A172 (cell line): ENCODE results near the gene PRDM16. TPM values are rescaled to one million over a fixed set of nuclear protein-coding genes. Genes with fewer than 3 reads are reported as not detected.

Experiments used
- DNase-seq: peaks from one replicate; pipeline ENCODE4 v3.0.0-alpha.2; 2015; ENCODE audit warnings: low spot score
- total RNA-seq: library from RNA; depleted of rRNA; stranded (reverse); fragments of >200 nt; shearing (Covaris generic); gene quantifications from 2 replicates; pipeline ENCODE4 v1.2.3, GENCODE V29; 2014

Gene PRDM16
- total RNA-seq, 1 experiment from 2014 or later = 0.84 TPM

DNA sequence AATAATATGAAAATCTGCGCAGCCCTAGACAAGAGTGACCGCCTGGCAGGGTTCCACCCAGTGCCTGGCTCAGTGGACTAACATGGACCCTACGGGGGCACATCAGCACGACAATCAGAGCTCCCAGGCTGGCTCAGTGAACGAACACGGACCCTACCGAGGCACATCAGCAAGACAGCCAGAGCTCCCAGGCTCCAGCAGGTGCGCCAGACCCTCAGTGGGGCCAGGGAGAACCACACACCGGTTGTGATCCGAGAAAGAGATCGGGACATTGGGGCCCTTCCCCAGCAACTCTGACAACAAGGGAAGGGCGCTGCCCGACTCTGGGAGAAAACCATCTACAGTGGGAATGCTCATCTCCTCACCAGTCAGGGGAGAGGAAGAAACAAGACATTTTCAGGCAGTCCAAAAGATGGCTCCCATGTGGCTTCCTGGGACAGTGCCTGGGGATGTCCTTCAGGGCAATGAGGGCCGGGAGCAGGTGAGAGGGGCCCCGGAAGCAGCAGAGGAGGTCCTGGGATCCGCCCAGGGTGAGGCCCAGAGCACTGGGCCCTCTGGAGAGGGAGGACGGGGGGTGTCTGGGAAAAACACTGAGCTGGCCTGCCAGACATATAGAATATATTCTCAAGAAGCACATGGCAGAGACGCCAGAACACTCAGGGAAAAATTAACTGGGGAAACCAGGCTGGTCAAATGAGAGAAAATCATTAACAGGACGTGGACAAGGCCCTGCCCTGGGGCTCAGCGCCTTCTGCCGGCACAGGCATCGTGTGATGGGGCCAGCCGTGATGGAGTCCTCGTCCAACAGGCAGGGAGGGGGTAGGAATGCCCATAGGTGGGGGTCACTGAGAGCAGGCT lies 390.3 kb downstream of the PRDM16 start:
- no peak for DNase-seq

DNA sequence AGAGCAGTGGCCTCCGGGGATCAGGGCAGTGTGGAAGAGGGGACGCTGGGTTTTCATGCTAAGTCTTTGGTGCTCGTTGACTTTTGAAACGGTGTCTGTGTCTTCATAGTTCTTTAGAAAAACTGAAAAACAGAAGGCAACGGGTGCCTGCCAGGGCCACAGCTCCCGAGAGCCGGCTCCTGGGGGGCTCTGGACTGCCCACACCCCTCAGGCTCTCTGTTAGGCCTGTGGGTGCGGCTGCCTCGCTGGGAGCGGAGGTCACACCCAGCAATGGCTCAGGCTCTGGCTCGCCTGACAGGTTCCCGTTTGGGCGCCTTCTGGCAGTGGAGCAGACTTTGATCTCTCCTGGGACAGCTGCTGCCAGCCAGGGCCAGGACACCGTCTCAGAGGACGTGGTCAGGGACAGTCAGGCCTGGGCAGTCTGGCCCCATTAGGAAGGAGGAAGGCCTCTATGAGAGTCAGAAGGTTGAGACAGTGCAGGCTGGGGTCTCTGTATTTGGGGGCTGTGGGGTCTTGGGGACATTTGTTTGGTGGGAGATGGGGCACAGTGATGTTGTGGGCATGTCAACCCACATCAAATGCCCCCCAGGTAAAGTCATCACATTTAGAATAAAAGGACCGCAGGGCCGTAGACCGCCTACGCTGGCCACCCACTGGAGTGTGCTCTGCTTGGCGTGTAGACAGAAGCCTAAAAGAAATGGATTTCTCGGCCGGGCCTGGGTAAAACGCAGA lies 391.1 kb downstream of the PRDM16 start:
- DNase-seq = no peak

DNA sequence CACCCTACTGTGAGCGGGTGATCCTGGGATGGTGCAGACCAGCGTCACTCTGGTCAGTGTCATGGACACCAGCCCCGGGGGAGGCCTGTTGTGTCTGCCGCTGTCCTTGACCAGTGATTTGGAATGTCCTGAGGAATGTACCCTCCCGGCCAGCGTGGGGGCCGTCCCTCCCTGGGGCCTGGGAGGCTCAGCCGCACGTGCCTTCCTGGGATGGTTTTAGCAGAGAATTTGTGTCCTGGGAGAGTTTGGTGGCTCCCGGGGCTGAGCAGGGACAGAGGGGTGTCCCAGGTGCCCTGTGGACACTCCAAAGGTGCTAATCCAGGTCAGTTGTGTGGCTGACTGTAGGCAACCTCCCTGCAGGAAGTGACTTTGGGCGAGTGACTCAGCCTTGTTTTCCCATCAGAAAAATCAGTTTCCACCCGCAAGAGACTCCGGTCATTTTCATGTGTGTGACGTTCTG lies 391.7 kb downstream of the PRDM16 start:
- peak; percentile 60 for DNase-seq

DNA sequence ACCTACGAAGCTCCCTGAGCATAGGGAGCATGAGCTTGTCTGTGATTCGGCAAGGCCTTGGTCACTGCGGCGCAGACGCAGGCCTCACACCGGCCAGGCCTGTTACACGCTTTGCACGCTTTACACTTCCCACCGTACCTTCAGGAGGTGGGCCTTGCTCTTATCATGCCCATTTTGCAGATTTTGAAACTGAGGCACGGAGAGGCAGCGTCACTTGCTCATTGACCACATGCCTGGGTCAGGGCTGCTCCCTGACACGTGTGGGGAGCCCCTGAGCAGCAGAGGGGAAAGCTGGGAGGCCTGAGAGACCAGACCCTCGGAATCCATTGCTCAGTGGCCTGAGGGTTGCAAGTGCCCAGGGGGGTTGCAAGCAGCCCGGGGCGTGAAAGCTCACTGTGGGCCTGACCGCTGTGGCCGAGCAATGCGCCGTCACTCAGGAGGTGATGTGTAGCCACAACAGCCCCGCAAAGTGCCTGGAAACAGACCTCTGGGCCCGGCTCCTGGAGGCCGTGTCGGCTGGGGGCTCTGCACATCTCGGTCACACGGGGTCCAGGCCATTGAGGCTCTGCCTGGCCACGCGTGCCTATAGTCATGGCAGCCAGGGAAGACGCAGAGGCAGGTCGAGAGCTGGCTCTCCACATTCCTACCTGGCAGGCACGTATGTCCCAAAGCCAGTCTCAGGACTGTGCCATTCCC lies 392.4 kb downstream of the PRDM16 start:
- no peak for DNase-seq

DNA sequence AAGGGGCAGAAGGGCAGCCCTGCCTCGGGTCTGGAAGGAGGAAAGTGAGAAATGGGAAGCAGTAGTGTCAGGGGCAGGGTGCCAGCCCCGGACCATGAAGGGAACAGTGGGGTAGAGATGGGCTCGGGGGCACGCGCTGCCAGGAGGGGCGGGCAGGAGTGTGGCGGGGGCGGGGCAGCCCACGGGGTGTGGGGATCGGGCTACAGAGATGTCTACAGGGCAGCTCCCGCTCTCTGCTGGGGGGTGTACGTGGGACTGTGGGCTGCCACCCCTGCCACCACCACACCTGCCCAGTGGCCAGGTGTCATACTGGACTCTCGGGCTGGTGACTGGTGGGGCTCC lies 392.9 kb downstream of the PRDM16 start:
- DNase-seq = no peak

DNA sequence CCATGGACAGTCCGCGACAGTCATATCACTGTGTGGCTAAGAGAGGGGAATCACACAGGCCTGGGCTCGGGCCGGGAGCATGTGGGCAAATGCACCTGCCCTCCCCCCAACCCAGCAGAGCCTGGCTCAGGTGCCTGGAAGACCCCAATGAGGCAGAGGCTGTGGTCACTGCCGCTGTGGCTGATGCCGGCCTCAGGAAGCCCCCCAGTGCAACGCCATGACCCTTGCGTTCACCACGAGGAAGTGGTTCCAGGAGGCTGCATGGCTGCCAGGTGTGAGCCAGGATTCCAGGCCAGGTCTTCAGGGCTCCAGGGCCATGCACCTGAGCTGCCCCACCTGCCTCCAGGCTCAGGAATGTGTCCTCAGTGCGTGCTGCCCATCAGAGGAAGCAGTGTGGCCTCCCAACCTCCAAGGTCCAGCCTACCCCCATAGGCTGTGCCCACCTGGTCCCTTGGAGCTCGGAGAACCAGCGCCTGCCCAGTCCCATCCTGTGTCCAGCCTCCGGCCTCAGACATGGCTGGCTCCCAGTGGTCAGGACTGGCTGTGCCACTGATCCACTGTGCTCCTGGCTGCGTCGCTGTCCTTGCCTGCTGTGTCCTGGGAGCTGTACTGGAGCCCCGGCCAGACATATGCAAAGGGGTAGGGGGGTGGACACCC lies 393.5 kb downstream of the PRDM16 start:
- no peak for DNase-seq

DNA sequence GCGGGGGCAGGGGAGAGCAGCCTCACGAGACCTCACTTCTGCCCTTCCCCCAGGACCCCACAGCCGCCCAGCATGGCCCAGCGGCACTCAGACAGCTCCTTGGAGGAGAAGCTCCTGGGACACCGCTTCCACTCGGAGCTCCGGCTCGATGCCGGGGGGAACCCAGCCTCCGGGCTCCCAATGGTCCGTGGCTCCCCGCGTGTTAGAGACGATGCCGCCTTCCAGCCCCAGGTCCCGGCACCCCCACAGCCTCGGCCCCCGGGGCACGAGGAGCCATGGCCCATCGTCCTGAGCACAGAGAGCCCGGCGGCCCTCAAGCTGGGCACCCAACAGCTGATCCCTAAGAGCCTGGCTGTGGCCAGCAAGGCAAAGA lies 394.0 kb downstream of the PRDM16 start:
- DNase-seq = no peak

DNA sequence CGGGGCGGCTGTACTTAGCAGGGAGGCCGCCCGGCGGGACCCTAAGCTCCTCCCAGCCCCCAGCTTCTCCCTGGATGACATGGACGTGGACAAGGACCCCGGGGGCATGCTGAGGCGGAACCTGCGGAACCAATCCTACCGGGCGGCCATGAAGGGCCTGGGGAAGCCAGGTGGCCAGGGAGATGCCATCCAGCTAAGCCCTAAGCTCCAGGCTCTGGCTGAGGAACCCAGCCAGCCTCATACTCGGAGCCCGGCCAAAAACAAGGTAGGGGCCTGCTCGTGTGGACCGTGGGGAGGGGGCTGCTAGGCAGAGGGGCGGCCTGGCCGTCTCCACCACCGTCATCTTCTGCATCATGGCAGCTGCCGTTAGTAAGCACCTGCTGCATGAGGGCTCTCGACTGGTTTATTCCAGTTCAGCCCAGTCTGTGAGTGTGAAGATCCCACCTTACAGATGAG lies 394.4 kb downstream of the PRDM16 start:
- no peak for DNase-seq

DNA sequence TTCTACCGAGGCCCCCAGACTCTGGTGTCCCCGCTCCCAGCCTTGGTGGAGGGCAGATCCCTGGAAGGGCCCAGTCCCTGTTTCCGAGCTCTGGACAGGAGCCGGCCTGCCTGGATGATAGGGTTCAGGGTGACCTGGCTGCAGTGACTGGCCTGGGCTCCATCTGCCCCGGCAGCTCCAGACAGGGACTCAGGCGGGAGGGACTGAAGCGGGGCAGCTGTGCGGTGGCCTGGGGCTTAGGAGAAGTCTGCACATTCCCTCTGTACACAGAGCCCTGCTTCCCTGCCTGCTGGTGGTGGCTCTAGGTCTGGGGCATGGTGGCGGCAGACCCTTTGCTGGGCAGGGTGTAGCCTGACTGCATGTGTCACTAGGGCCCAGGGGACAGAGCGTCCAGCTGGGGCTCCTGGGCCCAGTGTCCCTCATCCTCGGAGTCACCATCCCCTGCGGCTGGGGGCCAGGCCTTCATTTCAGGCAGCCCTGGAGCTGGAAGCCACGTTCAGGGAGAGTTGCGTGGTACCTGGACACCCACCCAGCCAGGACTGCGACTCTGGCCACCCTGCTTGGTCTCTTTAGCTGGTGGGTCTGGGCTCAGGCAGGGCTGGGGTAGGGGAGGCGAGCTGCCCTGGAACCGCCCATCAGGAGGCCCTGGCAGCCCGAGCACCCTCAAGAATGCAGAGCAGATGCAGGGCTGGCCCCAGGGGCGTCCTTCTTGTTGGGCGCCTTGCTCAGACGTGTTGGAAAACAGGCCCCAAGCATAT lies 395.1 kb downstream of the PRDM16 start:
- no peak for DNase-seq

DNA sequence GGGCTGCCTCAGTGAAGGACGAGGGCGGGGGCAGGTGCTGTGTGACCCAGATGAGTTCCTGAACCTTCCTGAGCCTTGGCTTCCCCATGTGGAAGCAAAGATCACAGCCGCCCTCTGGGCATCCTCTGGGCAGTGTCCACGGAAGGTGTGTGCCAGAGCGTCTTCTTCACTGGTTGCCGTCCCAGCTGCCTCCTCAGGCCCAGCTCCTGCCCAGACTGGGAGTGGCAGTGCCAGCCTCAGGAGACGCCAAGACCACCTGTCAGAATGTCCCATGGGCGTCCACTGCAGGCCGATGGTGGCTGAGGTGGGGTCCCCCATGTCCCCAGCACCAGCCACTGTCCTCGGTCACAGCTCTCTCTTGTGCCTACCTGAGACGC lies 395.6 kb downstream of the PRDM16 start:
- no peak for DNase-seq

DNA sequence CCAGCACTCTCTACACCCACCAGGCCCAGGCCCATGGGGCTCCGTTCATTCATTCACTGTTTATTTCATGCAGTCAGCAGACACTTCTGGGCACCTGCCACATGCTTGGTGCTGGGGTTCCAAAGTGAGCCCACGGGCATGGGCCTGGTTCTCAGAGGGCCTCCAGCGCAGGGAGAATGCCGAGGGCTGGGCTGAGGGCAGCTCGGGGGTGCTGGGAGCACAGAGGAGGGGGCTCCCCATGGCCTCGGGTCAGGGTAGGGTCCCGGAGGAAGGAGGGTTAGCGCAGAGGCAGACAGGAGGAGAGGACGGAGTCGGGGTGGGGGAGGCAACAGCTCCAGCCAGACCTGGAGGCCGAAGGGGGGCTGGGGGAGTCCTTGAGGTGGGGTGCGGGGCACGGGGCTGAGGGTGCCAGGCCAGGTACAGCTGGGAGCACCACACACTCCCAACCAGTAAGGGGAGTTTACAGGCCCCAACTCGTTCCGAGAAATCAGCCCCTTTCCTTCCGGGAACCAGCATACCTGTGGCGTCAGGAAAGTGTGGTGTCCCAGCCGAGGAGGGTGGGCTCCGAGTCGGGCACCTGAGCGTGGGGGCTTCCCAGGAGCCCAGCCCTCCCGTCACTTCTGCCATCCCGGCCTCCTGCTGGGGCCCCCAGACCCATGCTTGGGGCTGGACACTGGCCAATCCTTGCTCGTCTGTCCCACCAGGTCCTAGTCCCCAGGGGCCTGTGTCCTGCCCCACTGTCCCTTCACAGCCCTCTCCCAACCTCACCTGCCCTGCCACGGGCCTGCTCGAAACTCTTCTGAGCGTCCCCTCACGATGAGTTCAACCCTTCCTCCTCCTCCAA lies 396.3 kb downstream of the PRDM16 start:
- DNase-seq = no peak

DNA sequence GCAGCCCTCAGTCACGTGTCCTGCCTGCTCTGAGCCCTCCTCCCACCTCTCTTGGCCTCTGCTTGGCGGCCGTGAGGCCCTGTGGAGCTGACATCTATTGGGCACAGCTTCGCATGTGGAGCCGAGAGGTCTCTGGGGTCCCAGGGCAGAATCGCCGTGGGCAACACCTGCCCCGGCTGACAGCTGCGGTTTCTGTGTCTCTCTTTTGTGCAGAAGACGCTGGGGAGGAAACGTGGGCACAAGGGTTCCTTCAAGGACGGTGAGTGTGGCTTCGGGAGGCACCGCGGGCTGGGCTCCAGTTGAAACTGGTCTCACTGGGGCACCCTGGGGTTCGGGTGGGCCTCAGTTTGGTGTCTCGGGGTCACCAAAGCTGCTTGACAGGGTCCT lies 396.9 kb downstream of the PRDM16 start:
- DNase-seq = no peak

DNA sequence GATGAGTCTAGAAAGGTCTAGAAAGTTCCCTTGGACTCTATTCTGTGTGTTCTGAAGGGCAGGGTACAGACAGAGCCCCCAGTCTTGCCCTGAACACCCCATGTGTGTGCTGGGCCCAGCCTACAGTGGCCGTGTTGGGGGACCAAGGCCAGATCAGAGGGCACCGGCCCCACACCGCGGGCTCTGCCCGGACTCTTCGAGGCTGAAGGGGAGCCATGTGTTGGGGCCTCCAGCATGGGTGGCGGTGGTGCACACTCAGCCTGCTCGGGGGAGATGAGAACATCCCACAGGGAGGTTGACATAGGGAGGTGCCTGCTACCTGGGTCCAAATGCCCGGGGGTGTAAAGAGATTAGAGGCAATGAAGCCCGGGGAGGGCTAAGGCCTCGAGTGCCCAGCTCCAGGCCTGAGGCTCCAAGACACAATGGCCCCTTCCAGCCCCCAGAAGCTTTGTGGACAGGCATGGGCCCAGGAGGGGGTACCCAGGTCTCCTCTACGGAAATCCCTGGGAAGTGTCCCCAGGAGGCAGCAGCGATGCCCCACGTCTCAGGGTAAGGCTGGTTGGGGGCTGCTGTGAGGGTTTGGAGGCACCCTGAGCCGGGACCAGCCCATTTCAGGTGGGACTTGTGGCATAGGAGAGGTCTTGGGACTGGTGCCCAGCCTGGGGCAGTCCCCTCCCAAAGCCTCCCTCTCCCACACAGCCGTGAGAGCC lies 397.5 kb downstream of the PRDM16 start:
- no peak for DNase-seq

DNA sequence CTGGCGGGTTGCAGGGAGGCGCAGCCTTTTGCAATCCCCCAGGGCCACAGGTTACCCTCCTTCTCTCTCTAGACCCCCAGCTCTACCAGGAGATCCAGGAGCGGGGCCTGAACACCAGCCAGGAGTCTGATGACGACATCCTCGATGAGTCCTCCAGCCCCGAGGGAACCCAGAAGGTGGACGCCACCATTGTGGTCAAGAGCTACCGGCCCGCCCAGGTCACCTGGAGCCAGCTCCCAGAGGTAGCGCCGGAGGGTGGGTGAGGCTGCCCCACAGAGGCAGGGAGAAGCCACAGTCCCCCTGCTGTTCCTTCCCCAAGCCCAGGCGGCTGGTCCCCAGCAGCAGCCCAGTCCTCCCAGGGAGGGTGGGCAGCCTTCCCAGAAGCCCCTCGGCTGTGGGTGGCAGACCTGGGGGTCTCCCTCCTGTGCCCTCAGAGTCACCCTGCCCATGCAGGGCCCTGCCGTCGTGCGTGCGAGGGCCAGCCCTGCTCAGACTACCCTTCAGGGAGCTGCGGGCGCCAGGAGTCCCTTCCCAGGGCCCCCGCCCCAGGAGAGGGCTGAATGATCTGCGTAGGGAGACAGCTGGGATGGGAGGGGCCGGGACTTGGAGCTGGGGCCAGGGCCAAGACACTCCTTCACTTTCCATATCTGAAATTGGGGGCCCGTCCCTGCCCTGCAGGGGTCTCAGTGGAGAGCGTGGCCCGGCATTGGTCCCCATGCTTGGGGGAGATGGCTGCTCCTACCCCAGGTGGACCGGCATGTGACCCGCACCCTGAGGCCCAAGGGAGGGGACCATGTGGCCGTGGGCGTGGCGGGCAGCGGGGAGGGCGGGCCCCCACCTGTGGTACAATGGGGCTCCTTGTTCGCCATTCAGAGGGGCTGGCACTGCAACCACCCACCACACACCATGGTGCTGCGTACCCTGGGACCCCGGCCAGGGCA lies 398.4 kb downstream of the PRDM16 start:
- DNase-seq = no peak

DNA sequence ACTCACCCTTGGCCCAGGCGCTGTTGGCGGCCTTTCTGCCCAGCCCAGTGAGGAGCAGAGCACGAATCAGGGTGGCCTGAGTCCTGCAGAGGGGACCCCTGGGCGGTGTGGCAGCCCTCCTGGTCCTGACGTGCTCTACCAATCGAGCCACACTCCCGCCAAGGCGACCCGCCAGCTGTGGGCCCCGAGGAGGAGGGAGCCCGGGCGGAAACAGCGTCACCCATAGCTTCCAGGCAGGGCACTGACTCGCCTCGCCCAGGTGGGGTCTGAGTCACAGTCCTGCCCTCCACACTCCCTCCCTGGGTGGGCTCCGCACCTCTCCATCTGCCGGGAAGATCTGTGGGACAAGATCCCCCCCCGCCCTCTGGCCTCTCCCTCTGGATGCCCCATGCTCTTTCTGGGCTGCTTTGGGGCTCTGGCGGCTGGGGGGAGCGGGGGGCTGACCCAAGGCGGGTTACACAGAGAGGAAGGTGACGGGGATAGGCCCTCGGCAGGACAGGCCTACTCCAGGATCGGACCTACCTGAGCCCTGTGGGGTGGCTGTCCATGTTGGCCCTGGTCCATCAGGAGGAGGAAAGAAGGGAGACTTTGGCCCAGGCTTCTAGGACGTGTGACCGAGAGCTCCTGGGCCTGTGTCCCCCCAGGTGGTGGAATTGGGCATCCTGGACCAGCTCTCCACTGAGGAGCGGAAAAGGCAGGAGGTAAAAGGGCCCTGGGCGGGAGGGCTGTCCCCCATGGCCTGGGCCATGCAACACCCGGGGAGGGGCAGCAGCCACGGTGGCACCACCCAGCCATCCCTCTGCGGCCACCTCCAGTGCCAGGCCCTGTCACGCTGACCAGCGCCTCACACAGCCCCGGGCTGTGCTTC lies 399.5 kb downstream of the PRDM16 start:
- DNase-seq = no peak

DNA sequence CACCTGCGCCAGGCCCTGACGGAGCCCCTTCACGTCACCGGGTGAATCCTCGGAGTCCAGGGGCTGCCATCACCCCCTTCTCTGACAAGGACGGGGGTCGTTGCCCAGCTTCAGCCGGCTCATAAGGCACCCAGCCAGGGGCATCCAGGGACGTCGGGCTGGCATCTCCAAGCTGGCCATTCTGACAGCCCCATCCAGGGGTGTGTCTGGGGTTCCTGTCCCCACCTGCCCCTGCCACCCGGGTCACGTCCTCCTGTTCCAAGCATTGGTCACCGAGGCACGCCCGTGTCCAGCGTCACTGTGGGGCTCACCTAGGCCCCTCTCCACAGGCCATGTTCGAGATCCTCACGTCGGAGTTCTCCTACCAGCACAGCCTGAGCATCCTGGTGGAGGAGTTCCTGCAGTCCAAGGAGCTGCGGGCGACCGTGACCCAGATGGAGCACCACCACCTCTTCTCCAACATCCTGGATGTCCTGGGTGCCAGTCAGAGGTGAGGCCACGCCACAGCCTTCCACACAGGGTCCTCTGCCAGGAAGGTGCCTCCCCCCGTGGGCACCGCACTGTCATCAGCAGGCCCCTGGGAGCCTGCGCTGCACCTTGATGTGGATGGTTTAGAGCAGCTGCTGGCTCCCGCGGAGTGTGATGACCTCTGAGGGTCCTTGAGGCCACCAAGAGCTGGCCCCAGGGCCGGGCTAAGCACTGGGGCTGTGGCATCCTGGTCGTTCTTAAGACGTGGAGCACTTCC lies 400.3 kb downstream of the PRDM16 start:
- no peak for DNase-seq
